ENCODE measurements around the gene LBHD2. TPM values are rescaled to one million over a fixed set of nuclear protein-coding genes. Genes with fewer than 3 reads are reported as not detected.
A peak's percentile ranks its signal among the peaks of the same experiment; 100 is the strongest.

The LBHD2 gene
- total and polyA plus RNA-seq, 8 donors: not detected

- TF ChIP-seq CTCF (IDR thresholded peaks at IDR 0.05): no peak
- Histone ChIP-seq H3K27ac (no peak overlapping the region), H3K27me3 (peaks cover 0 to 25% of the 10 kb centered on the region in 2 donors), H3K4me3 (peak overlapping the region in 1 of 2 donors; percentile 85), H3K4me1 (peaks cover 21 to 71% of the 10 kb centered on the region in 2 donors), H3K9me3 (no peaks in the 10 kb centered on the region), H3K36me3 (peaks cover 0 to 58% of the 10 kb centered on the region in 2 donors)
- intact Hi-C loops (cut with DNase I): no loop called here
- peak in 2 of 4 donors; percentile 75 to 89 for DNase-seq
- peak; percentile 66 for ATAC-seq
Measured at GRCh38 chr14:103126873-103127304, 42.9 kb downstream of the LBHD2 start.

GRCh38 chr14:103127356-103127755, 43.3 kb downstream of the LBHD2 start:
- Histone ChIP-seq H3K27me3 (peaks cover 0 to 20% of the 10 kb centered on the region in 2 donors), H3K36me3 (peaks cover 0 to 63% of the 10 kb centered on the region in 2 donors), H3K27ac (no peak overlapping the region), H3K4me1 (peaks cover 17 to 71% of the 10 kb centered on the region in 2 donors), H3K4me3 (no peak overlapping the region), H3K9me3 (no peaks in the 10 kb centered on the region)
- ATAC-seq (no peak), DNase-seq (peak in 1 of 4 donors; percentile 79)
- TF ChIP-seq CTCF (IDR thresholded peaks at IDR 0.05): no peak
- intact Hi-C loops (cut with DNase I): no loop called here

- Histone ChIP-seq H3K4me3 (no peak overlapping the region), H3K9me3 (no peaks in the 10 kb centered on the region), H3K4me1 (peaks cover 12 to 64% of the 10 kb centered on the region in 2 donors), H3K27ac (no peak overlapping the region), H3K27me3 (peaks cover 0 to 13% of the 10 kb centered on the region in 2 donors), H3K36me3 (peaks cover 0 to 69% of the 10 kb centered on the region in 2 donors)
- intact Hi-C loops (cut with DNase I): no loop called here
- TF ChIP-seq CTCF (IDR thresholded peaks at IDR 0.05): no peak
- no peak for ATAC-seq
- no peak for DNase-seq
Measured at GRCh38 chr14:103127861-103128598, 44.0 kb downstream of the LBHD2 start.

- intact Hi-C loops (cut with DNase I): no loop called here
- Histone ChIP-seq H3K9me3 (no peaks in the 10 kb centered on the region), H3K36me3 (peaks cover 0 to 77% of the 10 kb centered on the region in 2 donors), H3K4me3 (no peak overlapping the region), H3K27ac (no peak overlapping the region), H3K27me3 (peaks cover 0 to 6% of the 10 kb centered on the region in 2 donors), H3K4me1 (peaks cover 8 to 57% of the 10 kb centered on the region in 2 donors)
- ATAC-seq (no peak), DNase-seq (peak in 1 of 4 donors; percentile 68)
- no peak for TF ChIP-seq CTCF (IDR thresholded peaks at IDR 0.05)
Measured at GRCh38 chr14:103128631-103129300, 44.8 kb downstream of the LBHD2 start.
